H9 (cell line): ENCODE results near the gene TRERF1. TPM values are rescaled to one million over a fixed set of nuclear protein-coding genes. Genes with fewer than 3 reads are reported as not detected.

Experiments
- DNase-seq: peaks from one replicate; pipeline ENCODE4 v3.0.0-alpha.2; 2017
- H2AFZ ChIP-seq: one replicate; pipeline ENCODE4 v1.6.1; 2013; ENCODE audit warnings: mild to moderate bottlenecking, low read length, control low read depth, moderate library complexity
- H2AK5ac ChIP-seq: 2 replicates; pipeline ENCODE4 v1.6.1; 2013; ENCODE audit warnings: low read length, control low read depth, mixed read lengths; ENCODE audit not compliant: insufficient read length
- H2BK120ac ChIP-seq: one replicate; pipeline ENCODE4 v1.6.1; 2013; ENCODE audit warnings: low read depth, mild to moderate bottlenecking, low read length, control low read depth, inconsistent platforms; ENCODE audit not compliant: poor library complexity, severe bottlenecking
- H2BK12ac ChIP-seq: 2 replicates; pipeline ENCODE4 v1.6.1; 2013; ENCODE audit warnings: low read length, control low read depth, mixed read lengths, low read depth; ENCODE audit not compliant: insufficient read length
- H2BK15ac ChIP-seq: 2 replicates; pipeline ENCODE4 v1.6.1; 2013; ENCODE audit warnings: low read depth, low read length, control low read depth
- H2BK20ac ChIP-seq: one replicate; pipeline ENCODE4 v1.6.1; 2013; ENCODE audit warnings: low read depth, mild to moderate bottlenecking, low read length, control low read depth, inconsistent platforms; ENCODE audit not compliant: poor library complexity, severe bottlenecking
- H2BK5ac ChIP-seq: 2 replicates; pipeline ENCODE4 v1.6.1; 2013; ENCODE audit warnings: low read length, control low read depth, mixed read lengths; ENCODE audit not compliant: insufficient read length
- H3K14ac ChIP-seq: 2 replicates; pipeline ENCODE4 v1.6.1; 2013; ENCODE audit warnings: low read length, control low read depth; ENCODE audit not compliant: insufficient read depth
- H3K18ac ChIP-seq: 2 replicates; pipeline ENCODE4 v1.6.1; 2013; ENCODE audit warnings: low read depth, mild to moderate bottlenecking, mixed read lengths, low read length, control low read depth; ENCODE audit not compliant: insufficient read length
- H3K23ac ChIP-seq: 2 replicates; pipeline ENCODE4 v1.6.1; 2013; ENCODE audit warnings: low read length, control low read depth, mixed read lengths, low read depth; ENCODE audit not compliant: insufficient read length
- H3K23me2 ChIP-seq: 2 replicates; pipeline ENCODE4 v1.6.1; 2013; ENCODE audit warnings: low read depth, mild to moderate bottlenecking, mixed read lengths, low read length, control low read depth; ENCODE audit not compliant: insufficient read length, poor library complexity, severe bottlenecking
- H3K27ac ChIP-seq: 2 replicates; pipeline ENCODE4 v1.5.1; 2013; ENCODE audit warnings: low read length, control low read depth, mixed read lengths, low read depth; ENCODE audit not compliant: insufficient read length
- H3K27me3 ChIP-seq: 2 replicates; pipeline ENCODE4 v1.6.1; 2013; ENCODE audit warnings: low read length, control low read depth, inconsistent platforms; ENCODE audit not compliant: insufficient read depth
- H3K4ac ChIP-seq: 2 replicates; pipeline ENCODE4 v1.6.1; 2013; ENCODE audit warnings: low read depth, mild to moderate bottlenecking, control low read depth, inconsistent platforms, low read length, moderate library complexity
- H3K4me1 ChIP-seq: 2 replicates; pipeline ENCODE4 v1.6.1; 2013; ENCODE audit warnings: low read length, control low read depth, inconsistent platforms; ENCODE audit not compliant: insufficient read depth
- H3K4me2 ChIP-seq: 2 replicates; pipeline ENCODE4 v1.6.1; 2013; ENCODE audit warnings: low read length, control low read depth, mixed read lengths; ENCODE audit not compliant: insufficient read length, insufficient read depth
- H3K56ac ChIP-seq: 2 replicates; pipeline ENCODE4 v1.6.1; 2013; ENCODE audit warnings: low read depth, mild to moderate bottlenecking, mixed read lengths, low read length, control low read depth; ENCODE audit not compliant: insufficient read length
- H3K79me1 ChIP-seq: 2 replicates; pipeline ENCODE4 v1.6.1; 2013; ENCODE audit warnings: low read depth, mild to moderate bottlenecking, moderate library complexity, low read length, control low read depth, inconsistent platforms; ENCODE audit not compliant: insufficient read depth, poor library complexity, severe bottlenecking
- H3K79me2 ChIP-seq: 2 replicates; pipeline ENCODE4 v1.6.1; 2013; ENCODE audit warnings: low read length, control low read depth, inconsistent platforms; ENCODE audit not compliant: insufficient read depth
- H3K9ac ChIP-seq: 2 replicates; pipeline ENCODE4 v1.6.1; 2013; ENCODE audit warnings: low read length, control low read depth, mixed read lengths; ENCODE audit not compliant: insufficient read length; ENCODE audit errors: extremely low read depth
- H3K9me3 ChIP-seq: one replicate; pipeline ENCODE4 v1.6.1; 2013; ENCODE audit warnings: low read depth, low read length, inconsistent platforms; ENCODE audit not compliant: control insufficient read depth
- H3T11ph ChIP-seq: one replicate; pipeline ENCODE4 v1.6.1; 2013; ENCODE audit warnings: mild to moderate bottlenecking, low read length, control low read depth, inconsistent platforms
- H4K20me1 ChIP-seq: one replicate; pipeline ENCODE4 v1.6.1; 2013; ENCODE audit not compliant: control insufficient read depth, insufficient read length, insufficient read depth
- H4K5ac ChIP-seq: 2 replicates; pipeline ENCODE4 v1.6.1; 2013; ENCODE audit warnings: low read depth, mild to moderate bottlenecking, mixed read lengths, low read length, control low read depth; ENCODE audit not compliant: insufficient read length
- H4K8ac ChIP-seq: replicated peaks from 2 replicates; pipeline ENCODE4 v1.6.1; 2013; ENCODE audit warnings: low read length, control low read depth, mixed read lengths, low read depth; ENCODE audit not compliant: insufficient read length
- H4K91ac ChIP-seq: 2 replicates; pipeline ENCODE4 v1.6.1; 2013; ENCODE audit warnings: low read depth, mild to moderate bottlenecking, moderate library complexity, mixed read lengths, low read length, control low read depth; ENCODE audit not compliant: insufficient read length
- H3K27ac Mint-ChIP-seq, 3 experiments: 2 replicates in 2 of 3; 3 replicates in 1 of 3; pipeline ENCODE4 v1.8.0; 2020 to 2021; ENCODE audit warnings: mixed read lengths in 3 of 3, mild to moderate bottlenecking in 1 of 3, moderate library complexity in 1 of 3
- H3K27me3 Mint-ChIP-seq: 2 replicates; pipeline ENCODE4 v1.8.0; 2021; ENCODE audit warnings: low read depth, mild to moderate bottlenecking, moderate library complexity, mixed read lengths
- H3K36me3 Mint-ChIP-seq, 3 experiments: 2 replicates in 2 of 3; 3 replicates in 1 of 3; pipeline ENCODE4 v1.8.0; 2020 to 2021; ENCODE audit warnings: low read depth in 3 of 3, mixed read lengths in 3 of 3; ENCODE audit not compliant: insufficient read depth in 1 of 3
- H3K4me1 Mint-ChIP-seq, 2 experiments: 2 replicates each; pipeline ENCODE4 v1.8.0; 2020; ENCODE audit warnings: mixed read lengths in 2 of 2
- H3K4me3 Mint-ChIP-seq, 2 experiments: 2 replicates in 1 of 2; 3 replicates in 1 of 2; pipeline ENCODE4 v1.8.0; 2020 to 2021; ENCODE audit warnings: mild to moderate bottlenecking in 2 of 2, mixed read lengths in 2 of 2, moderate library complexity in 1 of 2
- H3K9me3 Mint-ChIP-seq, 2 experiments: 2 replicates in 1 of 2; 3 replicates in 1 of 2; pipeline ENCODE4 v1.8.0; 2020; ENCODE audit warnings: mild to moderate bottlenecking in 2 of 2, mixed read lengths in 2 of 2, moderate library complexity in 1 of 2
- CTCF ChIP-seq: fragments of 200-600 bp; sonication (generic); conservative IDR thresholded peaks from 3 replicates; pipeline ENCODE4 v1.8.0; 2021; ENCODE audit warnings: antibody characterized with exemption, mild to moderate bottlenecking
- WGBS: extraction: QIAGEN DNeasy Blood & Tissue Kit; methylation state at CpG from one replicate; pipeline ENCODE4 v1.1.7; 2013; ENCODE audit warnings: missing lambda C conversion rate, low lambda C conversion rate, mixed read lengths; ENCODE audit not compliant: insufficient read length; ENCODE audit errors: extremely low coverage; 5-methylcytosine and 5-hydroxymethylcytosine counted together
- total RNA-seq: library from RNA; stranded (reverse); gene quantifications from 2 replicates; pipeline ENCODE4 v1.2.1, GENCODE V29; 2021

Gene TRERF1
- total RNA-seq, 1 experiment from 2014 or later = 19.7 TPM

DNA sequence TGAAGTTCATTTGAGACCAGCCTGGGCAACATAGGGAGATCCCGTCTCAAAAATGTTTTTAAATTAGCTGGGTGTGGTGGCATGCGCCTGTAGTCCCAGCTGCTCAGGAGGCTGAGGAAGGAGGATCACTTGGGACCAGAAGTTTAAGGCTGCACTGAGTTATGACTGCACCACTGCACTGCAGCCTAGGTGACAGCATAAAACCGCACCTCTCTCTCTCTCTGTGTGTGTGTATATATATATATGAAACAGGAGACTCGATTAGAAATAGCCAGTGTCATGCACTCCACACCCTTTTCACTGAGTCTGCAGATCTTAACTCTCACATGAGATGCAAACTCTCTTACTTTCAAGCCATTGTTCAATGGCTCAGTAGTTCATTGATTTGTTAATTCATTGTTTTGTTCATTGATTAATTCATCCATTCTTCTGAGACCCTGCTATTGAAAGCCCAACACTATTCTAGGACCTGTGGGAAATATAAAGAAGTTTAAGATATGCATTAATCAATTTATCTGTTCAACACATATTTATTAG is 181.7 kb downstream of the TRERF1 start:
- H4K8ac ChIP-seq = no peak overlapping the region
- no peaks in the 10 kb centered on the region for H3K23me2 ChIP-seq
- no peak overlapping the region for H3K9ac ChIP-seq
- no peak overlapping the region for H3K4me2 ChIP-seq
- Mint-ChIP-seq H3K27me3 (no peaks in the 10 kb centered on the region), H3K4me1 (peaks cover 19 to 27% of the 10 kb centered on the region in 2 experiments), H3K27ac (peak overlapping the region in 1 of 3 experiments; percentile 50; a peak in 2 of 7 replicates), H3K9me3 (no peaks in the 10 kb centered on the region), H3K36me3 (peaks cover 18 to 27% (median 19%) of the 10 kb centered on the region in 3 experiments), H3K4me3 (no peak overlapping the region)
- no peak overlapping the region for H2AFZ ChIP-seq
- H3K14ac ChIP-seq = no peak overlapping the region
- no peaks in the 10 kb centered on the region for H3K79me2 ChIP-seq
- H3K27me3 ChIP-seq = no peaks in the 10 kb centered on the region
- H3T11ph ChIP-seq = no peak overlapping the region
- no peak overlapping the region for H2BK5ac ChIP-seq
- no peak overlapping the region for H3K27ac ChIP-seq
- WGBS = no CpG with 5 or more reads among the region's 4 CpGs
- no peak overlapping the region for H2BK15ac ChIP-seq
- no peak overlapping the region for H2AK5ac ChIP-seq
- H2BK20ac ChIP-seq = no peak overlapping the region
- no peaks in the 10 kb centered on the region for H3K9me3 ChIP-seq
- H3K56ac ChIP-seq = no peak overlapping the region
- H2BK12ac ChIP-seq = no peak overlapping the region
- no peaks in the 10 kb centered on the region for H4K20me1 ChIP-seq
- H3K23ac ChIP-seq = no peak overlapping the region
- no peak overlapping the region for H3K18ac ChIP-seq
- no peaks in the 10 kb centered on the region for H3K79me1 ChIP-seq
- no peaks in the 10 kb centered on the region for H3K4me1 ChIP-seq
- H4K5ac ChIP-seq = no peak overlapping the region
- H2BK120ac ChIP-seq = no peak overlapping the region
- H3K4ac ChIP-seq = no peak overlapping the region
- no peak for DNase-seq
- no peak overlapping the region for H4K91ac ChIP-seq
- TF ChIP-seq CTCF = no peak
